ENCODE data around the gene RASSF4.

Gene RASSF4

GRCh38 chr10:44944354-44944753 is 15.2 kb upstream of the RASSF4 start:
- DNase-seq (ENCODE audit: low read depth, low spot score), result no peak
- no peak overlapping the region for H3K27ac ChIP-seq

DNA sequence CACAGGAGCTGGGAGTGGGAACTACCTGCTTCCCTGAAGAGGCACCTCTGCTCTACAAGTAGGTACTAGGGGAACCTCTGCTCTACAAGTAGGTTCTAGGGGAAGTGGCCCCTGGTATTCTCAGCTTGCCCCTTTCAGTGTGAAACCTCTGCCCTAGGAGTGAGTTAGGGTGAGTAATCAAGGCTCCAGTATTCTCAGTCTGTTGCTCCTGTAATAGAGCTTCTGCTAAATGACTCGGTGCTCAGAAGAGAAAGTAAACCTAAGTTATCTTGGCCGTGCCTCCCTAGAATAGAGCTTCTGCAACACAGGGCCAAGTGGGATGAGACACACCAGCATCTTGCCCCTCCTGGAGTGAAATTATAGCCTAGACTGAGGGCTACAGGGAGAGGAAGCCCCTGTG is 13.4 kb upstream of the RASSF4 start:
- H3K27ac ChIP-seq, result no peak overlapping the region
- no peak for DNase-seq (ENCODE audit: low read depth, low spot score)

DNA sequence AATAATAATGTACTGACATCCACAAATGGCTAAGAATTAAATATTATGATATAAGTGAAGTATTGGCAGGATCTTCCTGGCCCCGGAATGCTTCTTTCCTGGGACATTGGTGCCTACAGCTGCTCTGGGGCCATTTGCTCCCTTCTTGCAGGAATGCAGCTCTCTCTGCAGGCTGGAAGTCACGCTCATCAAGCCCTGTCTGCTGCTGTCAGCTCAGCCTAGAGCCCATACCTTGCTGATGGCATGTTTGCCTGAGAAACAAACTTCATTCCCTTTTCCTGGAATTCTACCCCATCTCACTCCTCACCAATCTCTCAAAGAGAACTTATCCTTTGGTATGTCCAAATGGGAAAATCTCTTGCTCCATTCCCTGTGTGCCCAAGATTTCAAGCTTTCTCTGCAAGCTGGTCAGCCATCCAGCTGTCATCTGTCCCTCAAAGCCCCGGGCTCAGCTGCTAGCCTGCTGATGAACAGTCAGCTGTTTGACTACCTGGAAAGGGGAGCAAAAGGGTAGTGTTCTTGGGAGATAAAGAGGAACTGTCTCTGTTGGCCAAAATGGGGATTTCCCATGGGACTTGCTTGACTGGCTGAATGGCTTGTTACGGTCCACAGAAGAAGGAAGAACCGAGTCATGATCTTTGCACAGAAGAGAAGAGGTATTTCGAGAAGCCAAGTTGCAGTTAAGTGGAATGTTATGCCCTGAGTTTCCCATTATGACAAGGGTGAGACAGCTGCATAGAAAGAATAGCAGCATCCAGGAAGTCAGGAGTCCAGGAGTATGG is 12.0 kb upstream of the RASSF4 start:
- DNase-seq (ENCODE audit: low read depth, low spot score), result no peak
- H3K27ac ChIP-seq, result no peak overlapping the region

GRCh38 chr10:44948642-44949041 is 11.0 kb upstream of the RASSF4 start:
- H3K27ac ChIP-seq, result no peak overlapping the region
- DNase-seq (ENCODE audit: low read depth, low spot score), result no peak

- no peak for DNase-seq (ENCODE audit: low read depth, low spot score)
- H3K27ac ChIP-seq, result no peak overlapping the region
These were observed 10.3 kb upstream of the RASSF4 start for GRCh38 chr10:44949127-44949802.

GRCh38 chr10:44949915-44950314 is 9.7 kb upstream of the RASSF4 start:
- DNase-seq (ENCODE audit: low read depth, low spot score), result no peak
- no peak overlapping the region for H3K27ac ChIP-seq

DNA sequence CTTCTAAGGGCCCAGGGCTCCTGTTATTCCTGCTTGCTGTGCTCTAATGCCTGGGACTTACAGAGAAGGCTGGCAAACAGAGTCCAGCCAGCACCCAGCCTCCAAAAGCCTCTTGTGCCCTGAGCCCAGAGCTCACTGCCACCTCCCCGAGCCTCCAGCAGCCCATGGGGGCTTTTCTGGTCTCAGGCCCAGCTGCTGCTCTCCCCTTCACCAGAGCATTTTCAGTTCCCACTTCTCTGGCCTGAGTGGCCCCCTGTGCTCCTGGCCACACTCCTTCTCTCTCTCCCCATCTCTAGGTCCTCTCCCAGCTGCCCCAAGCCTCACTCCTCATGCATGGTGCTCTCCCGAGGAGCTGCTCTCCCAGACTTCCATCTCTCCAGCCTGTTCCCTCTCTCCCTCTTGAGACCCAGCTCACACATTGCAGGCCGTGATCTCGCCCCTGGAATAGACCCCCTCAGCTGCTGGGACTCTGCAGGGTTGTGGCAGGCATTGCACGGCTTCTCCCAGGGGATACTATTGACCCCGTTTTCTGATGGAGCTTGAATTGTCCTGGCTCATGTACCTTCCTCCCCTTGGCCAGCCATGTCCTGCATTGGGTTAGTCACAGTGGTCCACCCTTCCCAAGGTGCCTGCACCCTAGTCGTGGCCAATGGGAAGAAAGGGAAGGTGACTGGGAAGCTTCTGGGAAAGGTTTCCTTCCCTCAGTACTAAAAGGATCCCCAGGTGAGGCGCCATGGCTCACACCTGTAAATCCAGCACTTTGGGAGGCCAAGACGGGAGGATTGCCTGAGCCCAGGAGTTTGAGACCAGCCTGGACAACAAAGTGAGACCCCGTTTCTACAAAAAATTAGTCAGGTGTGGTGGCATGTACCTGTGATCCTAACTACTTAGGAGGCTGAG is 9.0 kb upstream of the RASSF4 start:
- no peak for DNase-seq (ENCODE audit: low read depth, low spot score)
- no peak overlapping the region for H3K27ac ChIP-seq

- no peak overlapping the region for H3K27ac ChIP-seq
- no peak for DNase-seq (ENCODE audit: low read depth, low spot score)
These were observed 7.9 kb upstream of the RASSF4 start for GRCh38 chr10:44951576-44952226.

DNA sequence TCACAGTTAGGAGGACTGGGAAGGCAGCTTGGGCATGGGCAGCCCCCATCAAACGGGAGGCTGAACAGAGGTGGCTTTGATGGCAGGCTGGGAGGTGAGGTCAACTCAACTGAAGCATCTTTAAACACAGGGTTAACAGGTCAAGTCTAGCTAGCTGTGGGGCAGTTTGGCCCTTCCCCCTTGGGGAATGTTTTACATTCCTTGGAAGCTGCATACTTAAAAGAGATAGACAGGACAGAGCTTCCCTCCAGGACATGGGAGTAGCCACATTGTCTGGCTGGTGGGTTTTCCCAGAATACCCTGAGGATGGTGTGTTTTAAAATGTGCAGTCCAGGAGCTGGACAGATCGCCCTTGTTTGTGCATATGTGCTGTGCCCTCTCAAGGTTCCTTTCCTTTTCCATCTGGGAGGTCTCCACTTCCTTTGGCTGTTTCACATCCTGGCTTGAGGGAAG is 6.8 kb upstream of the RASSF4 start:
- no peak overlapping the region for H3K27ac ChIP-seq
- DNase-seq (ENCODE audit: low read depth, low spot score), result no peak

DNA sequence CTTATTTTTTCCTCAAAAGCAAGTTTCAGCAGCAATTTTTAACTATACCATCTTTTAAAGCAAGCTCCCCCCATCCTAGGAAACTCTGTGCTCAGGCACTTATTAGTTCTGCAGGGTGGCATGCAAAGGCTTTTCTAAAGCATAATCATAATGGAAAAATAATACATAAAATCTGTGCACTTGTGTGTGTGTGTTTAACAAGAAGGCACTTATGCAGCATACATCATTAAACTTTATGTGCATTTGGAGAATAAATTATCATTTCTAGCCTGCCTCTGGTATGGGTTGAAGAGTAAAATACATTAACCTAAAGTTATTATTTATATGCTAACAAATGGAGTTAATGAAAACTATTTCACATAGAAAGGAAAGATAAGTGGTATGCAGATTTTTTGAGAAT is 5.6 kb upstream of the RASSF4 start:
- H3K27ac ChIP-seq, result no peak overlapping the region
- no peak for DNase-seq (ENCODE audit: low read depth, low spot score)

DNA sequence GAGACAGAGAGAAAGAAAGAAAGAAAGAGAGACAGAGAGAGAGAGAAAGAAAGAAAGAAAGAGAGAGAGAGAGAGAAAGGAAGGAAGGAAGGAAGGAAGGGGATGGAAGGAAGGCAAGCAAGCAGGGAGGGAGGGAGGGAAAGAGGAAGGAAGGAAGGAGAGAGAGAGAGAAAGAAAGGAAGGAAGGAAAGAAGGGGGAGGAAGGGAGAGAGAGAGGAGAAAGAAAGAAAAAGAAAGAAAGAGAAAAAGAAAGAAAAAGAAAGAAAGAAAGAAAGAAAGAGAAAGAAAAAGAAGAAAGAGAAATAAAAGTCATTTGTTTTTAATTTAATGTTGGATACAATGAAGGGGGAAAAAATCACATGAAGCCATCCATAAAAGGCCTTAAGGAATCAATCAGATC is 4.6 kb upstream of the RASSF4 start:
- no peak overlapping the region for H3K27ac ChIP-seq
- no peak for DNase-seq (ENCODE audit: low read depth, low spot score)

GRCh38 chr10:44955413-44956070 is 4.1 kb upstream of the RASSF4 start:
- H3K27ac ChIP-seq, result no peak overlapping the region
- DNase-seq (ENCODE audit: low read depth, low spot score), result no peak

DNA sequence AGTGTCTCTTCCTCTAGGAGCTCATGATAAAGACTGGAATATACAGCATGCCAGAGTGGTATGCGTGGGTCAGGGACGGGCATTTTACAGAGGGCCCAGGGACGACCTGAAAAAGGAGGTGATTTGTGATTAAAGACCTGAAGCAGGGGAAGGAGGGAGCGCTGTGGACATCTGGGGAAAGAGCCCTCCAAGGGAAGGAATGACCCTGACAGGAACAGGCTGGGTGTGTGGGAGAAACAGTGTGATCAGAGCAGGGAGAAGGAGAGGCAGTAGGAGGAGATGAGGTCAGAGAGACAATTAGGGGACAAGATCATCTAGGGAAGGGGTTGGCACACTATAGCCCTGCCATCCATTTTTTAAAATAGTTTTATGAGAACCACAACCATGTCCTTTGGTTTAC is 3.4 kb upstream of the RASSF4 start:
- DNase-seq (ENCODE audit: low read depth, low spot score), result no peak
- H3K27ac ChIP-seq, result no peak overlapping the region

DNA sequence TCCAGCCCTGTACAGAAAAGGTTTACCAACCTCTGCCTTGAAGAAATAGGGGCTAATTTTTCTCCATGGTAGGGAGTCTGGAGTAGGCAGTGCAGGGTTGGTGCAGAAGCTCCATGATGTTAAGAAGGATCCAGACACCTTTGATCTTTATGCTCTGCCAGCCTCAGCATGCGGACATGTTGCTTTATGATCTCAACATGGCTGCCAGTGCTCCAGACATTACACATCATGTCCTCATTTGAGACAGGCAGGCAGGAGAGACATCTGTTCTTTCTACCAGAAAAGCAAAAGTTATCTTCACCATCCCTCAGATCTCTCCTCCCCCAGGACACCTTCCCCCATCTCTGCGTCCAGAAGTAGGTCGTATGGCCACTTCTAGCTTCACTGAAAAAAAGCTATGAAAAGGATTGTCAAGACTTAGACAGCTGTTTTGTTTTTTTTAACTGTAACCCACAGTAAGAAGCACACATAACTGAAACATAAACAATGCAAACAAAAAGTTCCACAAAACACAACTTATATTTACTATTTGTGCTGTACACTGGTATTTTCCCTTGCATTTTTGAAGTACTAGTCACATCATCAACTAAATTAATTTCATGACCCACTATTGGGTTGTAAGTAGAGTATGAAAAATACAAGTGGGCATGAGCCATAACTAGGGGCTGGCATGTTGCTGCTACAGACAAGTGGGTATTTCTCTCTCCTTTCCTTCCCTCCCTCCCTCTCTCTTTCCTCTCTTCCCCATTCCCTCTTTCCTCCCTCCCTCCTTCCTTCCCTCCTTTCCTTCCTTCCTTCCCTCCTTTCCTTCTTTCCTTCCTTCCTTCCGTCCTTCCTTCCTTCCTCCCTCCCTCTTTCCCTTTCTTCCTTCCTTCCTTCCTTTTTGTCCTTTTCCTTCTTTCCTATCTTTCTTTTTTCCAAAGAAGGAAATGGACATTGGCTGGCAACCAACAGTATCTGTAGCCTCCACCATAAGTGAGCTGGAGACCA is 2.6 kb upstream of the RASSF4 start:
- no peak for DNase-seq (ENCODE audit: low read depth, low spot score)
- no peak overlapping the region for H3K27ac ChIP-seq

DNA sequence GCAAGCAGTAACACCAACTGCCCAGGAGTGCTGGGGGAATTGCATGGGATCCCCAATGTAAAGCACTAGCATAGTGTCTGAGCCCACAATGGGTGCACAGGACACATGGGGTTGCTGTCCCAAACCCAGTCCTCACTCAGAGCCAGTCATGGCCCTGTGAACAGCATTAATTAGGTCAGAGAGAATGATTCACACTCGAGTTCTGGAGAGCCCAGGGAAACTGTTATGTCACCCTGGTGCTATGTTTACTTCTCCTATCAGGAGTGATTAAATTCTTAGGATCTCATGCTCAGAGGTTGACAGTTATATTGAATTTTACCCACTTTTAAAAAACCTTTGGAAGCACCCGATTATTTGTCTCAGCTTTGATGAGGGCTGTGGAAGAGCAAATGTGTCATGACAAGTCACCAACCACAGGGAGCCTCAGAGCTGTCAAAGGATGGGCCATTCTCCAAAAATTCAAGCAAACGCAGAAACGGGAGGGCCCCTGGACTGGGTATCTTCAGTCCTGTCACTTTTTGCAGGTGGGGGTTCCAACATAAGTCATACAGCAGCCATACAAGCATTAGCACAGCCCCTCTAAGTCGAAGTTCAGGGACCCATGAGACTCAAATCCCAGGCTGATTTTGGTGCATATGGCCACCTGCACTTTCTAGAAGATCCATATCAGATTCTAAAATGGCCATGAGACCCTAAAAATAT is 1.3 kb upstream of the RASSF4 start:
- H3K27ac ChIP-seq, result no peak overlapping the region
- no peak for DNase-seq (ENCODE audit: low read depth, low spot score)

DNA sequence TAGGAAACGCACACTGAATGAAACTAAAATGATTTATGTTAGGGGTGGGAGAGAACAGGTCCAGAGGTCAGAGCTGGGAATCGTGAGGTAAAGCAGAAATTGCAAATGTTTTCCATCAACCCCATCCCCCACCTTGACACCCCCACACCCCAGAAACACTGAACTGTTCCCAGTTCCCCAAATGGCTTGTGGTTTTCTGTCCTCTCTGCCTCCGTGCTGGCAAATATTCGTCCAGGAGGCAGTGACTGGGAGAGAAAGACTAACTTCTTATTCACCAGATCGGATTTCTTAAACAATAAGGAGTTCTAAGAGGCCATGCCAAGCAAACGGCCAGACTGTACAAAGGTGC is 730 bp upstream of the RASSF4 start:
- peak overlapping the region; percentile 38 for H3K27ac ChIP-seq

DNA sequence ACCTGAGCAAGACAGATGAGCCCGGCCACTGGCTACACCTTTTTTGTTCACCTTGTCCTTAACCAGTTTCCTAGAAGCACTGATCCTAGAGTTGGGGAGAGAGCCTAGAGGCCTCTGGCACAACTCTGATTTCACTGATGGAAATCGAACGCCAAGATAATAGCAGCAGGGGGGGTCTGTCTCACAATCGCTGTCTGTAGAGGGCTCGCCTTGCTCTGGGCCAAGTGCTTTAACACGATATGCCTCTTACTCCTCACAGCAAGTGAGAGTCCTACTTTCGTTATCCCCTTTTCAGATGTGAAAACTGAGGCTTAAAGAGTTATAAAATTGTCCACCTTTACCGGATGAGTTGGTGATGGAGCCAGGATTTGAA is 472 bp downstream of the RASSF4 start:
- H3K27ac ChIP-seq, result no peak overlapping the region
- DNase-seq (ENCODE audit: low read depth, low spot score), result no peak

More for the DNA sequence above, 730 bp upstream of the RASSF4 start:
- DNase-seq (ENCODE audit: low read depth, low spot score), result no peak

DNA sequence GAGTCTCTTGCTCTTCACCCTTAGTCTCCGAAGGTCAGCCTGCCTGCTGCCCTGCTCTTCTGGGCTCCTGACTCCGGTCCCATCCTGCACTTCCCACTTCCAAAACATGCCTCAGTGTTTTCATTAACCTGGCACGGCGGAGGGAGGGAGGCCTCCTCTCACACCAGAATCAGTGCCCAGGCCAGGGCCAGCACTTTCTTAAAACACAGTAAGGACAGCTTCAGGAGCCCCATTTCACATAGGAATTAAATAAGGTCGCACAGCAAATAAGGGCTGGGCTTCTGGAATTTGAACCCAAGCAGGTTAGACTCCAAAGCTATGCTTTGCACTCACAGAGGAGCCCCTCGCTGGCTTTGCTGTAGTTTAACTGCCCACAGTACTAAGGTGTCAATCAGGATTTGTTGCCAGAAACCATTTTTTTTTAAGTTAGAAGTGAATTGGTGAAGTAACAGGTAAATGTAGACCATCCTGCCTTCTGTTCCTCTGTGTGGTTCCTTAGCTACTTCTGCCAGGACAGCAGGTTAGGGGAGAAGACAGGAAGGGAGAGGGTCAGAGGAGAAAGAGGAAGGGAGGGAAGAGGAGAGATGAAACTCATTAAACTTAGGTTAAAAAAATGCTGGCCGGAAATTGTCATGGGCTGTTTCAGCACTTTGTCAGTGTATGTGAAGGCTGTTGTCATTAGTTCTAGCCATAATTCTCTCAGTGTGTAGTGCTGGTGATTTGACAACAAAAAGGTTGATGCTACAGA is 1.1 kb downstream of the RASSF4 start:
- H3K27ac ChIP-seq, result no peak overlapping the region
- DNase-seq (ENCODE audit: low read depth, low spot score), result no peak

Measured in epithelial cell of prostate (primary cell).